GM12878 (cell line): Measurements from ENCODE around the gene VKORC1. TPM values are rescaled to one million over a fixed set of nuclear protein-coding genes. Genes with fewer than 3 reads are reported as not detected.

Experiments used
- ATAC-seq: fragments of 200-7000 bp; cut with Tn5 transposase; 3 replicates; pipeline ENCODE4 v1.9.1; 2020; ENCODE audit warnings: mild to moderate bottlenecking, moderate library complexity
- BruUV-seq: library from RNA; stranded (reverse); fragments of 400-500 nt; replicated peaks from 2 replicates; lab custom pipeline; 2021; lab: Mats Ljungman, UMichigan
- CTCF ChIA-PET: fragments of 300-600 bp; sonication (Branson Sonifier 250); formaldehyde crosslinking; extraction: SDS; loops from one replicate; lab custom pipeline; 2021; ENCODE audit warnings: inconsistent platforms; lab: Yijun Ruan, JAX
- POLR2A ChIA-PET: fragments of 350-600 bp; formaldehyde crosslinking; extraction: SDS; loops from one replicate; lab custom pipeline; 2021; ENCODE audit warnings: inconsistent platforms; lab: Charles Lee
- RAD21 ChIA-PET: fragments of 300-600 bp; sonication (Branson Sonifier 250); formaldehyde crosslinking; loops from one replicate; lab custom pipeline; 2023; ENCODE audit warnings: antibody characterized with exemption; ENCODE audit not compliant: unreplicated experiment; lab: Charles Lee
- SMC1A ChIA-PET: fragments of 300-600 bp; sonication (Branson Sonifier 250); formaldehyde crosslinking; loops from one replicate; lab custom pipeline; 2023; ENCODE audit not compliant: unreplicated experiment, uncharacterized antibody; lab: Charles Lee
- DNase-seq: peaks from one replicate; pipeline ENCODE4 v3.0.0-alpha.2; 2011; ENCODE audit warnings: low read depth, low spot score
- FAIRE-seq: peaks from 3 replicates; lab custom pipeline; 2011; peaks lifted over from hg19 to GRCh38; lab: Jason Lieb, UNC
- H2AFZ ChIP-seq: 2 replicates; pipeline ENCODE4 v1.6.0; 2011; ENCODE audit warnings: low read depth, low read length, control low read depth; ENCODE audit not compliant: control insufficient read depth
- H3K27ac ChIP-seq: 2 replicates; pipeline ENCODE4 v1.5.1; 2011; ENCODE audit warnings: control low read depth; ENCODE audit not compliant: control insufficient read depth, insufficient read depth
- H3K27me3 ChIP-seq, 2 experiments: replicated peaks in 1 of 2; 2 replicates each; pipeline versions ENCODE4 v1.6.0 to v1.6.1; 2011; ENCODE audit warnings: low read length in 1 of 2; ENCODE audit not compliant: control insufficient read depth in 2 of 2, insufficient read depth in 2 of 2
- H3K36me3 ChIP-seq, 2 experiments: 2 replicates each; pipeline ENCODE4 v1.5.1; 2011; ENCODE audit warnings: low read length in 1 of 2; ENCODE audit not compliant: control insufficient read depth in 2 of 2, insufficient read depth in 2 of 2
- H3K4me1 ChIP-seq: 2 replicates; pipeline ENCODE4 v1.6.1; 2011; ENCODE audit warnings: mild to moderate bottlenecking, low read length, moderate library complexity, mixed read lengths; ENCODE audit not compliant: control insufficient read depth, insufficient read depth
- H3K4me2 ChIP-seq: 2 replicates; pipeline ENCODE4 v1.6.0; 2011; ENCODE audit warnings: control low read depth; ENCODE audit not compliant: control insufficient read depth, insufficient read depth
- H3K4me3 ChIP-seq: fragments of 200-600 bp; sonication (generic); 2 replicates; pipeline ENCODE4 v1.5.1; 2016
- H3K79me2 ChIP-seq: 2 replicates; pipeline ENCODE4 v1.6.0; 2011; ENCODE audit warnings: low read length; ENCODE audit not compliant: control insufficient read depth, insufficient read depth
- H3K9ac ChIP-seq: 2 replicates; pipeline ENCODE4 v1.8.0; 2011; ENCODE audit warnings: low read length, control low read depth, mixed read lengths; ENCODE audit not compliant: control insufficient read depth, insufficient read depth
- H3K9me3 ChIP-seq: replicated peaks from 3 replicates; pipeline ENCODE4 v1.5.1; 2011; ENCODE audit warnings: mild to moderate bottlenecking, low read length; ENCODE audit not compliant: control insufficient read depth, insufficient read depth
- H4K20me1 ChIP-seq: 2 replicates; pipeline ENCODE4 v1.6.0; 2011; ENCODE audit not compliant: control insufficient read depth, insufficient read depth
- ASH2L ChIP-seq: fragments of 300-600, 200-600 bp; sonication (generic); IDR thresholded peaks from 2 replicates; pipeline ENCODE4 v1.6.1; 2017; ENCODE audit warnings: low read depth, mild to moderate bottlenecking, borderline replicate concordance
- BRCA1 ChIP-seq: IDR thresholded peaks from 2 replicates; pipeline ENCODE4 v1.6.1; 2011; ENCODE audit warnings: low read depth, low read length, improper control_type of control experiment
- CBX5 ChIP-seq: sonication (generic); IDR thresholded peaks from 2 replicates; pipeline ENCODE4 v1.6.1; 2016; ENCODE audit warnings: low read depth, moderate library complexity, mild to moderate bottlenecking, inconsistent platforms
- EED ChIP-seq: sonication (generic); IDR thresholded peaks from 2 replicates; pipeline ENCODE4 v1.6.1; 2016; ENCODE audit warnings: antibody characterized with exemption, low read depth
- EZH2 ChIP-seq: IDR thresholded peaks from 2 replicates; pipeline ENCODE4 v1.6.1; 2012; ENCODE audit warnings: low read depth, mild to moderate bottlenecking, control low read depth, inconsistent platforms, low read length, borderline replicate concordance; ENCODE audit not compliant: control insufficient read depth
- IRF4 ChIP-seq: IDR thresholded peaks from 2 replicates; pipeline ENCODE4 v1.6.1; 2011; ENCODE audit warnings: low read depth, low read length
- NRF1 ChIP-seq: conservative IDR thresholded peaks from 2 replicates; pipeline ENCODE4 v1.6.1; 2011; ENCODE audit warnings: mild to moderate bottlenecking, low read depth, low read length, improper control_type of control experiment
- SMC3 ChIP-seq: IDR thresholded peaks from 2 replicates; pipeline ENCODE4 v1.6.1; 2011; ENCODE audit warnings: low read length, improper control_type of control experiment, borderline replicate concordance
- STAT1 ChIP-seq: fragments of 450-650 bp; conservative IDR thresholded peaks from 2 replicates; pipeline ENCODE4 v1.6.1; 2014; ENCODE audit warnings: antibody characterized with exemption, mild to moderate bottlenecking
- SUZ12 ChIP-seq: fragments of 200-600 bp; sonication (generic); IDR thresholded peaks from one replicate; pipeline ENCODE4 v1.6.1; 2018; ENCODE audit warnings: antibody characterized with exemption, mild to moderate bottlenecking; ENCODE audit not compliant: unreplicated experiment
- YY1 ChIP-seq: IDR thresholded peaks from 2 replicates; pipeline ENCODE4 v1.6.1; 2011; ENCODE audit warnings: low read depth, mild to moderate bottlenecking, low read length
- ZSCAN29 ChIP-seq: fragments of 450-650 bp; IDR thresholded peaks from 2 replicates; pipeline ENCODE4 v1.6.1; 2017; ENCODE audit warnings: mild to moderate bottlenecking, moderate library complexity
- WGBS: methylation state at CpG from one replicate; pipeline ENCODE4 v1.1.6; 2016; ENCODE audit warnings: low lambda C conversion rate; ENCODE audit not compliant: insufficient replicate concordance, insufficient coverage; ENCODE audit errors: missing lambda C conversion rate; 5-methylcytosine and 5-hydroxymethylcytosine counted together
- in situ Hi-C: fragments of 300-500 bp; cut with MboI; formaldehyde crosslinking; loops from 9 replicates; pipeline ENCODE4 v1.14.3; 2018; ENCODE audit warnings: mixed read lengths
- intact Hi-C: fragments of 100-400 bp; cut with micrococcal nuclease; formaldehyde crosslinking; loops from one replicate; pipeline ENCODE4 v1.14.2; 2022; ENCODE audit not compliant: unreplicated experiment
- polyA plus RNA-seq, 11 experiments: library from polyadenylated mRNA; depleted of rRNA in 4 of 11; unstranded in 6 of 11; stranded (reverse) in 5 of 11; fragments of >200 nt; fragmentation: Nextera tagmentation in 4 of 11; fragmentation: Illumina TruSeq in 1 of 11; extraction: Ambion mirVana in 4 of 11; extraction: Trizol in 1 of 11; gene quantifications; 1 replicate in 1 of 11; 2 replicates in 10 of 11; pipeline versions ENCODE4 v1.2.1 to v1.2.3, GENCODE V29; 2011 to 2016; ENCODE audit warnings: inconsistent platforms in 2 of 11, missing spikeins in 2 of 11, low read depth in 1 of 11
- total RNA-seq, 4 experiments: library from RNA; depleted of rRNA in 3 of 4; stranded (reverse); fragments of >200 nt in 3 of 4; fragmentation: Illumina TruSeq in 1 of 4; extraction: Trizol in 1 of 4; gene quantifications; 2 replicates each; pipeline versions ENCODE4 v1.2.1 to v1.2.3, GENCODE V29; 2013 to 2021
- TF ChIP-seq, protein P1 (sequence below), 3 experiments: IDR thresholded peaks in 2 of 3; conservative IDR thresholded peaks in 1 of 3; 2 replicates each; pipeline ENCODE4 v1.5.1; 2011; ENCODE audit warnings: low read depth in 3 of 3, low read length in 3 of 3, mild to moderate bottlenecking in 3 of 3, control low read depth in 2 of 3, moderate library complexity in 2 of 3, inconsistent platforms in 1 of 3, mixed read lengths in 1 of 3; ENCODE audit not compliant: control insufficient read depth in 2 of 3, insufficient read depth in 1 of 3; ENCODE audit errors: extremely low read depth in 1 of 3
- TF ChIP-seq, protein P2 (sequence below): fragments of 450-650 bp; IDR thresholded peaks from 2 replicates; pipeline ENCODE4 v1.6.1; 2018; ENCODE audit warnings: borderline replicate concordance, mild to moderate bottlenecking; ENCODE audit not compliant: partially characterized antibody
- TF ChIP-seq, protein P3 (sequence below): fragments of 450-650 bp; IDR thresholded peaks from 2 replicates; pipeline ENCODE4 v1.6.1; 2017; ENCODE audit warnings: mild to moderate bottlenecking, moderate library complexity
- TF ChIP-seq, protein P4 (sequence below): fragments of 450-650 bp; IDR thresholded peaks from 2 replicates; pipeline ENCODE4 v1.6.1; 2014; ENCODE audit warnings: mild to moderate bottlenecking

VKORC1 gene
- total and polyA plus RNA-seq, 10 of the 15 experiments (the other 5 are each of a cell fraction or from before 2014, with no cell fraction given) = 19.8 to 140 (median 57.7) TPM

- POLR2A ChIA-PET = no interaction called here
- WGBS = 94% methylated on average over 11 of the region's 11 CpGs
- FAIRE-seq = no peak
- no peak for TF ChIP-seq BRCA1
- TF ChIP-seq YY1 = no peak
- TF ChIP-seq NRF1 = no peak
- no peak for TF ChIP-seq STAT1
- TF ChIP-seq, protein P1, sequence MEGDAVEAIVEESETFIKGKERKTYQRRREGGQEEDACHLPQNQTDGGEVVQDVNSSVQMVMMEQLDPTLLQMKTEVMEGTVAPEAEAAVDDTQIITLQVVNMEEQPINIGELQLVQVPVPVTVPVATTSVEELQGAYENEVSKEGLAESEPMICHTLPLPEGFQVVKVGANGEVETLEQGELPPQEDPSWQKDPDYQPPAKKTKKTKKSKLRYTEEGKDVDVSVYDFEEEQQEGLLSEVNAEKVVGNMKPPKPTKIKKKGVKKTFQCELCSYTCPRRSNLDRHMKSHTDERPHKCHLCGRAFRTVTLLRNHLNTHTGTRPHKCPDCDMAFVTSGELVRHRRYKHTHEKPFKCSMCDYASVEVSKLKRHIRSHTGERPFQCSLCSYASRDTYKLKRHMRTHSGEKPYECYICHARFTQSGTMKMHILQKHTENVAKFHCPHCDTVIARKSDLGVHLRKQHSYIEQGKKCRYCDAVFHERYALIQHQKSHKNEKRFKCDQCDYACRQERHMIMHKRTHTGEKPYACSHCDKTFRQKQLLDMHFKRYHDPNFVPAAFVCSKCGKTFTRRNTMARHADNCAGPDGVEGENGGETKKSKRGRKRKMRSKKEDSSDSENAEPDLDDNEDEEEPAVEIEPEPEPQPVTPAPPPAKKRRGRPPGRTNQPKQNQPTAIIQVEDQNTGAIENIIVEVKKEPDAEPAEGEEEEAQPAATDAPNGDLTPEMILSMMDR (IDR thresholded peaks at IDR 0.05 in 2 of 3, conservative IDR thresholded peaks at IDR 0.05 in 1 of 3; ENCODE audit: control insufficient read depth in 2 of 3, extremely low read depth in 1 of 3, insufficient read depth in 1 of 3, low read depth in 3 of 3, low read length in 3 of 3) = no peak
- no peak for TF ChIP-seq ZSCAN29
- TF ChIP-seq EED = no peak
- no peak for TF ChIP-seq SUZ12
- no peak for TF ChIP-seq IRF4
- TF ChIP-seq ASH2L = no peak
- TF ChIP-seq, protein P2, sequence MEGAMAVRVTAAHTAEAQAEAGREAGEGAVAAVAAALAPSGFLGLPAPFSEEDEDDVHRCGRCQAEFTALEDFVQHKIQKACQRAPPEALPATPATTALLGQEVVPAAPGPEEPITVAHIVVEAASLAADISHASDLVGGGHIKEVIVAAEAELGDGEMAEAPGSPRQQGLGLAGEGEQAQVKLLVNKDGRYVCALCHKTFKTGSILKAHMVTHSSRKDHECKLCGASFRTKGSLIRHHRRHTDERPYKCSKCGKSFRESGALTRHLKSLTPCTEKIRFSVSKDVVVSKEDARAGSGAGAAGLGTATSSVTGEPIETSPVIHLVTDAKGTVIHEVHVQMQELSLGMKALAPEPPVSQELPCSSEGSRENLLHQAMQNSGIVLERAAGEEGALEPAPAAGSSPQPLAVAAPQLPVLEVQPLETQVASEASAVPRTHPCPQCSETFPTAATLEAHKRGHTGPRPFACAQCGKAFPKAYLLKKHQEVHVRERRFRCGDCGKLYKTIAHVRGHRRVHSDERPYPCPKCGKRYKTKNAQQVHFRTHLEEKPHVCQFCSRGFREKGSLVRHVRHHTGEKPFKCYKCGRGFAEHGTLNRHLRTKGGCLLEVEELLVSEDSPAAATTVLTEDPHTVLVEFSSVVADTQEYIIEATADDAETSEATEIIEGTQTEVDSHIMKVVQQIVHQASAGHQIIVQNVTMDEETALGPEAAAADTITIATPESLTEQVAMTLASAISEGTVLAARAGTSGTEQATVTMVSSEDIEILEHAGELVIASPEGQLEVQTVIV = no peak
- no peak for TF ChIP-seq EZH2
- TF ChIP-seq CBX5 = no peak
- TF ChIP-seq, protein P3, sequence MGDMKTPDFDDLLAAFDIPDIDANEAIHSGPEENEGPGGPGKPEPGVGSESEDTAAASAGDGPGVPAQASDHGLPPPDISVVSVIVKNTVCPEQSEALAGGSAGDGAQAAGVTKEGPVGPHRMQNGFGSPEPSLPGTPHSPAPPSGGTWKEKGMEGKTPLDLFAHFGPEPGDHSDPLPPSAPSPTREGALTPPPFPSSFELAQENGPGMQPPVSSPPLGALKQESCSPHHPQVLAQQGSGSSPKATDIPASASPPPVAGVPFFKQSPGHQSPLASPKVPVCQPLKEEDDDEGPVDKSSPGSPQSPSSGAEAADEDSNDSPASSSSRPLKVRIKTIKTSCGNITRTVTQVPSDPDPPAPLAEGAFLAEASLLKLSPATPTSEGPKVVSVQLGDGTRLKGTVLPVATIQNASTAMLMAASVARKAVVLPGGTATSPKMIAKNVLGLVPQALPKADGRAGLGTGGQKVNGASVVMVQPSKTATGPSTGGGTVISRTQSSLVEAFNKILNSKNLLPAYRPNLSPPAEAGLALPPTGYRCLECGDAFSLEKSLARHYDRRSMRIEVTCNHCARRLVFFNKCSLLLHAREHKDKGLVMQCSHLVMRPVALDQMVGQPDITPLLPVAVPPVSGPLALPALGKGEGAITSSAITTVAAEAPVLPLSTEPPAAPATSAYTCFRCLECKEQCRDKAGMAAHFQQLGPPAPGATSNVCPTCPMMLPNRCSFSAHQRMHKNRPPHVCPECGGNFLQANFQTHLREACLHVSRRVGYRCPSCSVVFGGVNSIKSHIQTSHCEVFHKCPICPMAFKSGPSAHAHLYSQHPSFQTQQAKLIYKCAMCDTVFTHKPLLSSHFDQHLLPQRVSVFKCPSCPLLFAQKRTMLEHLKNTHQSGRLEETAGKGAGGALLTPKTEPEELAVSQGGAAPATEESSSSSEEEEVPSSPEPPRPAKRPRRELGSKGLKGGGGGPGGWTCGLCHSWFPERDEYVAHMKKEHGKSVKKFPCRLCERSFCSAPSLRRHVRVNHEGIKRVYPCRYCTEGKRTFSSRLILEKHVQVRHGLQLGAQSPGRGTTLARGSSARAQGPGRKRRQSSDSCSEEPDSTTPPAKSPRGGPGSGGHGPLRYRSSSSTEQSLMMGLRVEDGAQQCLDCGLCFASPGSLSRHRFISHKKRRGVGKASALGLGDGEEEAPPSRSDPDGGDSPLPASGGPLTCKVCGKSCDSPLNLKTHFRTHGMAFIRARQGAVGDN = no peak
- no peak for TF ChIP-seq SMC3
- TF ChIP-seq, protein P4, sequence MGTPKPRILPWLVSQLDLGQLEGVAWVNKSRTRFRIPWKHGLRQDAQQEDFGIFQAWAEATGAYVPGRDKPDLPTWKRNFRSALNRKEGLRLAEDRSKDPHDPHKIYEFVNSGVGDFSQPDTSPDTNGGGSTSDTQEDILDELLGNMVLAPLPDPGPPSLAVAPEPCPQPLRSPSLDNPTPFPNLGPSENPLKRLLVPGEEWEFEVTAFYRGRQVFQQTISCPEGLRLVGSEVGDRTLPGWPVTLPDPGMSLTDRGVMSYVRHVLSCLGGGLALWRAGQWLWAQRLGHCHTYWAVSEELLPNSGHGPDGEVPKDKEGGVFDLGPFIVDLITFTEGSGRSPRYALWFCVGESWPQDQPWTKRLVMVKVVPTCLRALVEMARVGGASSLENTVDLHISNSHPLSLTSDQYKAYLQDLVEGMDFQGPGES = no peak
These were observed 36.8 kb upstream of the VKORC1 start for GRCh38 chr16:31131416-31131815.

More at GRCh38 chr16:31131416-31131815, 36.8 kb upstream of the VKORC1 start:
- H2AFZ ChIP-seq = no peak overlapping the region
- CTCF ChIA-PET = no interaction called here
- DNase-seq = no peak
- no peaks in the 10 kb centered on the region for H3K79me2 ChIP-seq
- RAD21 ChIA-PET = no interaction called here
- SMC1A ChIA-PET = no interaction called here
- no peak overlapping the region for H3K9ac ChIP-seq
- intact Hi-C loops = no loop called here
- no TSS peak for BruUV-seq
- no peaks in the 10 kb centered on the region for H4K20me1 ChIP-seq
- no peak overlapping the region for H3K4me2 ChIP-seq
- in situ Hi-C loops = no loop called here
- ATAC-seq = no peak
- no peaks in the 10 kb centered on the region for H3K9me3 ChIP-seq
- H3K4me1 ChIP-seq = no peaks in the 10 kb centered on the region
- no peak overlapping the region for H3K4me3 ChIP-seq
- no peak overlapping the region for H3K27ac ChIP-seq
- no peaks in the 10 kb centered on the region; a peak in 2 of 4 replicates for H3K36me3 ChIP-seq
- no peaks in the 10 kb centered on the region for H3K27me3 ChIP-seq
